Fibroblast of lung (primary cell): ENCODE data around the gene SMKR1. TPM values are rescaled to one million over a fixed set of nuclear protein-coding genes. Genes with fewer than 3 reads are reported as not detected.

Experiments
- DNase-seq, 2 donors: peaks; one replicate each; pipeline versions ENCODE4 v3.0.0 to v3.0.0-alpha.2; 2010; ENCODE audit warnings: low read depth in 2 of 2
- H2AFZ ChIP-seq: 2 replicates; pipeline ENCODE4 v1.5.1; 2012; ENCODE audit warnings: low read length, control low read depth, inconsistent platforms
- H3K27ac ChIP-seq: 2 replicates; pipeline ENCODE4 v1.5.1; 2011; ENCODE audit warnings: low read length, control low read depth; ENCODE audit not compliant: insufficient read depth
- H3K27me3 ChIP-seq: 2 replicates; pipeline ENCODE4 v1.5.1; 2011; ENCODE audit warnings: mild to moderate bottlenecking, low read length; ENCODE audit not compliant: control insufficient read depth, insufficient read depth
- H3K36me3 ChIP-seq: 2 replicates; pipeline ENCODE4 v1.5.1; 2011; ENCODE audit warnings: low read length; ENCODE audit not compliant: control insufficient read depth, insufficient read depth
- H3K4me1 ChIP-seq: 2 replicates; pipeline ENCODE4 v1.5.1; 2011; ENCODE audit warnings: low read length; ENCODE audit not compliant: control insufficient read depth, insufficient read depth; ENCODE audit errors: extremely low read depth
- H3K4me2 ChIP-seq: 2 replicates; pipeline ENCODE4 v1.5.1; 2011; ENCODE audit warnings: low read length, control low read depth; ENCODE audit not compliant: insufficient read depth; ENCODE audit errors: extremely low read depth
- H3K4me3 ChIP-seq, 4 experiments: fragments of 200-600 bp in 1 of 4; sonication (generic) in 1 of 4; replicated peaks in 1 of 4; 2 replicates each; pipeline ENCODE4 v1.5.1; 2011 to 2016; ENCODE audit warnings: low read length in 4 of 4, low read depth in 3 of 4, mild to moderate bottlenecking in 3 of 4, control low read depth in 2 of 4, inconsistent platforms in 1 of 4, mixed read lengths in 1 of 4; ENCODE audit not compliant: insufficient read depth in 1 of 4; ENCODE audit errors: control extremely low read depth in 1 of 4
- H3K79me2 ChIP-seq: 2 replicates; pipeline ENCODE4 v1.5.1; 2012; ENCODE audit warnings: mild to moderate bottlenecking, low read length, inconsistent platforms; ENCODE audit not compliant: control insufficient read depth, insufficient read depth
- H3K9ac ChIP-seq: 2 replicates; pipeline ENCODE4 v1.5.1; 2011; ENCODE audit warnings: mild to moderate bottlenecking, low read length, control low read depth; ENCODE audit not compliant: insufficient read depth
- H3K9me3 ChIP-seq: 2 replicates; pipeline ENCODE4 v1.5.1; 2012; ENCODE audit warnings: low read depth, low read length; ENCODE audit not compliant: control insufficient read depth, insufficient read depth
- H4K20me1 ChIP-seq: 2 replicates; pipeline ENCODE4 v1.5.1; 2011; ENCODE audit warnings: low read length; ENCODE audit not compliant: control insufficient read depth, insufficient read depth; ENCODE audit errors: extremely low read depth
- EZH2 ChIP-seq: IDR thresholded peaks from 2 replicates; pipeline ENCODE4 v1.5.1; 2012; ENCODE audit warnings: low read length, control low read depth, mild to moderate bottlenecking; ENCODE audit errors: missing control alignments
- polyA plus RNA-seq, 2 donors: library from polyadenylated mRNA; depleted of rRNA in 1 of 2; stranded (reverse) in 1 of 2; unstranded in 1 of 2; fragments of >200 nt; gene quantifications; 2 replicates each; pipeline ENCODE4 v1.2.1, GENCODE V29; 2011 to 2012; ENCODE audit warnings: missing spikeins in 1 of 2
- total RNA-seq: library from RNA; depleted of rRNA; stranded (reverse); fragments of >200 nt; gene quantifications from 2 replicates; pipeline ENCODE4 v1.2.1, GENCODE V29; 2014
- TF ChIP-seq, protein P1 (sequence below), 2 donors: IDR thresholded peaks in 1 of 2; conservative IDR thresholded peaks in 1 of 2; 1 replicate in 1 of 2; 2 replicates in 1 of 2; pipeline ENCODE4 v1.5.1; 2011 to 2012; ENCODE audit warnings: low read length in 2 of 2, control low read depth in 1 of 2, inconsistent platforms in 1 of 2, low read depth in 1 of 2, mild to moderate bottlenecking in 1 of 2

Gene SMKR1
- total and polyA plus RNA-seq, 2 donors (not counting 1 experiment from before 2014, with no cell fraction given), result 0.49 to 3.5 TPM

DNA sequence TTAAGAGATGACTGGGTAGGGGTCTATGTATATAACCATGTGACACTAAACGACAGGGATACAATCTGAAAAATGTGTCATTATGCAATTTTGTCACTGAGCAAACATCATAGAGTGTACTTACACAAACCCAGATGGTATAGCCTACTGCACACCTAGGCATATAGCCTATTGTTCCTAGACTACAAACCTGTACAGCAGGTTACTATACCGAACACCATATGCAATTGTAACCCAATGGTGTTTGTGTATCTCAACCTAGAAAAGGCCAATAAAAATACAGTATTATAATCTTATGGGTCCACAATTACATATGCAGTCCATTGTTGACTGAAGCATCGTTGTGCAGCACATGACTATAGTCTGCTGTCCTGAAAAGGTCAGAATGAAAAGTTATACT, 45.2 kb upstream of the SMKR1 start:
- no peak for DNase-seq
- no peaks in the 10 kb centered on the region for H3K27me3 ChIP-seq
- no peak overlapping the region for H3K4me3 ChIP-seq
- TF ChIP-seq, protein P1, sequence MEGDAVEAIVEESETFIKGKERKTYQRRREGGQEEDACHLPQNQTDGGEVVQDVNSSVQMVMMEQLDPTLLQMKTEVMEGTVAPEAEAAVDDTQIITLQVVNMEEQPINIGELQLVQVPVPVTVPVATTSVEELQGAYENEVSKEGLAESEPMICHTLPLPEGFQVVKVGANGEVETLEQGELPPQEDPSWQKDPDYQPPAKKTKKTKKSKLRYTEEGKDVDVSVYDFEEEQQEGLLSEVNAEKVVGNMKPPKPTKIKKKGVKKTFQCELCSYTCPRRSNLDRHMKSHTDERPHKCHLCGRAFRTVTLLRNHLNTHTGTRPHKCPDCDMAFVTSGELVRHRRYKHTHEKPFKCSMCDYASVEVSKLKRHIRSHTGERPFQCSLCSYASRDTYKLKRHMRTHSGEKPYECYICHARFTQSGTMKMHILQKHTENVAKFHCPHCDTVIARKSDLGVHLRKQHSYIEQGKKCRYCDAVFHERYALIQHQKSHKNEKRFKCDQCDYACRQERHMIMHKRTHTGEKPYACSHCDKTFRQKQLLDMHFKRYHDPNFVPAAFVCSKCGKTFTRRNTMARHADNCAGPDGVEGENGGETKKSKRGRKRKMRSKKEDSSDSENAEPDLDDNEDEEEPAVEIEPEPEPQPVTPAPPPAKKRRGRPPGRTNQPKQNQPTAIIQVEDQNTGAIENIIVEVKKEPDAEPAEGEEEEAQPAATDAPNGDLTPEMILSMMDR (conservative IDR thresholded peaks at IDR 0.05 in 1 of 2, IDR thresholded peaks at IDR 0.05 in 1 of 2; ENCODE audit: low read depth in 1 of 2, low read length in 2 of 2), result no peak
- TF ChIP-seq EZH2, result no peak
- H2AFZ ChIP-seq, result no peak overlapping the region
- peaks cover 4% of the 10 kb centered on the region for H3K36me3 ChIP-seq
- H3K4me2 ChIP-seq, result no peak overlapping the region
- H3K4me1 ChIP-seq, result no peaks in the 10 kb centered on the region
- no peak overlapping the region for H3K27ac ChIP-seq
- no peak overlapping the region for H3K9ac ChIP-seq
- H3K79me2 ChIP-seq, result no peaks in the 10 kb centered on the region
- no peaks in the 10 kb centered on the region for H4K20me1 ChIP-seq
- H3K9me3 ChIP-seq, result no peaks in the 10 kb centered on the region

DNA sequence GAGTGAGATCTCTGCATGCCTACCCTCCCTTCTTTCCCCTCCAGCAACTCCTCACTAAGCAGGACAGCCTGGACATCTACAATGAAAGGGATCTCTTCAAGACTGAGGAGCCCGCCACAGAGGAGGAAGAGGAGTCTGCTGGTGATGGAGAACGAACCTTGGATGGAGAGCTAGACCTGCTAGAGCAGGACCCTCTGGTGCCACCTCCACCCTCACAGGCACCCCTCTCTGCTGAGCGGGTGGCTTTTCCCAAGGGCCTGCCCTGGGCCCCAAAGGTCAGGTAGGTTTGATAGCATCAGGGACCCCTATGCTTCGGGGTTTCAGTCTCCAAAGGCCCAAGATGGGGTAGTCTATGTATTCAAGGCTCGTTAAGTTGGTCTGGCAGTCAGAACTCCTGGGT, 44.2 kb upstream of the SMKR1 start:
- Histone ChIP-seq H3K27me3 (no peaks in the 10 kb centered on the region), H4K20me1 (no peaks in the 10 kb centered on the region), H3K9ac (no peak overlapping the region), H3K79me2 (no peaks in the 10 kb centered on the region), H3K27ac (no peak overlapping the region), H3K9me3 (no peaks in the 10 kb centered on the region), H3K4me3 (no peak overlapping the region), H2AFZ (no peak overlapping the region), H3K4me1 (no peaks in the 10 kb centered on the region), H3K36me3 (peaks cover 6% of the 10 kb centered on the region), H3K4me2 (no peak overlapping the region)
- no peak for DNase-seq
- TF ChIP-seq EZH2, result no peak
- TF ChIP-seq, protein P1 (conservative IDR thresholded peaks at IDR 0.05 in 1 of 2, IDR thresholded peaks at IDR 0.05 in 1 of 2; ENCODE audit: low read depth in 1 of 2, low read length in 2 of 2), result no peak

DNA sequence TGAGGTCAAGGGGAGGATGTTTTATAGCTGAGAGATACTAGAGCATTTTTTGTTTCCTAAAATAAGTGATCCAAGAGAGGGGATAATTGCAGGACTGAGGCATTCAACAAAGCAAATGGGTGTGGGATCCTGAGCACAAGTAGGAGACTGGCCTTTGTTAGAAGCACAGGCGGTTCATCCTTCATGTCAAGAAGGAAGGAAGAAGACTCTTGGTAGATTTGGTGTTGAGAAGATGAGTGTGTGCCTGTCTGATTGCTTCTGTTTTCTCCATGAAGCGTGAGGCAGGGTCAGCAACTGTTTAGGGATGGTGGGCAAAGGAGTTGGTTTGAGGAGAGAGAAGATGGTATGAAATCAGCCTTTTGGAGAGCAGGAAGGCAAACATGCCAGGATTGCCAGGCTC, 40.5 kb upstream of the SMKR1 start:
- no peaks in the 10 kb centered on the region for H3K27me3 ChIP-seq
- no peak overlapping the region for H3K9ac ChIP-seq
- H4K20me1 ChIP-seq, result no peaks in the 10 kb centered on the region
- no peak overlapping the region for H2AFZ ChIP-seq
- H3K4me3 ChIP-seq, result no peak overlapping the region
- no peak for TF ChIP-seq EZH2
- TF ChIP-seq, protein P1 (conservative IDR thresholded peaks at IDR 0.05 in 1 of 2, IDR thresholded peaks at IDR 0.05 in 1 of 2; ENCODE audit: low read depth in 1 of 2, low read length in 2 of 2), result no peak
- no peaks in the 10 kb centered on the region for H3K4me1 ChIP-seq
- H3K79me2 ChIP-seq, result no peaks in the 10 kb centered on the region
- no peak overlapping the region for H3K27ac ChIP-seq
- no peak for DNase-seq
- peaks cover 6% of the 10 kb centered on the region for H3K36me3 ChIP-seq
- H3K9me3 ChIP-seq, result no peaks in the 10 kb centered on the region
- no peak overlapping the region for H3K4me2 ChIP-seq
